Thyroid gland (tissue), 4 donors: ENCODE results near the gene IFNL4. TPM values are rescaled to one million over a fixed set of nuclear protein-coding genes. Genes with fewer than 3 reads are reported as not detected.

ENCODE experiments used
- DNase-seq, 2 donors: peaks; one replicate each; pipeline ENCODE4 v3.0.0-alpha.2; 2019
- H3K27ac ChIP-seq, 3 donors: fragments of 200-600 bp; sonication (generic); 1 replicate in 2 of 3; 2 replicates in 1 of 3; pipeline ENCODE4 v1.5.1; 2016 to 2019; ENCODE audit warnings: mild to moderate bottlenecking in 1 of 3, moderate library complexity in 1 of 3
- H3K27me3 ChIP-seq: fragments of 200-600 bp; sonication (generic); one replicate; pipeline ENCODE4 v1.5.1; 2019
- H3K36me3 ChIP-seq, 2 donors: fragments of 200-600 bp; sonication (generic); one replicate each; pipeline ENCODE4 v1.5.1; 2016 to 2019
- H3K4me1 ChIP-seq, 2 donors: fragments of 200-600 bp; sonication (generic); one replicate each; pipeline ENCODE4 v1.5.1; 2017 to 2019
- H3K4me3 ChIP-seq, 3 donors: fragments of 200-600 bp; sonication (generic); replicated peaks in 1 of 3; 1 replicate in 2 of 3; 2 replicates in 1 of 3; pipeline ENCODE4 v1.5.1; 2016; ENCODE audit warnings: mild to moderate bottlenecking in 1 of 3
- H3K9me3 ChIP-seq: fragments of 200-600 bp; sonication (generic); one replicate; pipeline ENCODE4 v1.5.1; 2017
- CTCF ChIP-seq, 6 experiments: fragments of 200-600 bp in 3 of 6; fragments of 450-650 bp in 3 of 6; sonication (generic) in 3 of 6; IDR thresholded peaks; one replicate each; pipeline ENCODE4 v1.5.1; 2016 to 2019; ENCODE audit warnings: antibody characterized with exemption in 6 of 6, mild to moderate bottlenecking in 2 of 6, inconsistent platforms in 1 of 6, moderate library complexity in 1 of 6
- POLR2A ChIP-seq, 2 donors: fragments of 450-650 bp; IDR thresholded peaks; one replicate each; pipeline ENCODE4 v1.6.1; 2017; ENCODE audit warnings: antibody characterized with exemption in 2 of 2, mild to moderate bottlenecking in 2 of 2, moderate library complexity in 1 of 2
- WGBS, 2 donors: methylation state at CpG; one replicate each; pipeline ENCODE4 v1.1.5; 2017; 5-methylcytosine and 5-hydroxymethylcytosine counted together
- intact Hi-C: fragments of 100-400 bp; cut with DNase I; formaldehyde crosslinking; loops from one replicate; pipeline ENCODE4 v1.15.1; 2023
- total RNA-seq, 4 donors: library from RNA; depleted of rRNA; stranded (reverse); fragments of >200 nt; gene quantifications; one replicate each; pipeline ENCODE4 v1.2.3, GENCODE V29; 2016

Gene IFNL4
- not detected for total RNA-seq

- intact Hi-C loops, result no loop called here
- 60 to 62% methylated on average over 10 to 12 of the region's 13 CpGs for WGBS, 2 donors
- no peak for TF ChIP-seq POLR2A (IDR thresholded peaks at IDR 0.05)
- TF ChIP-seq CTCF (IDR thresholded peaks at IDR 0.05), result no peak
- Histone ChIP-seq H3K4me3 (no peak within 1 kb of the TSS), H3K4me1 (peaks cover 9 to 10% of the 10 kb centered on the region in 2 donors), H3K36me3 (no peaks in the 10 kb centered on the region), H3K9me3 (no peaks in the 10 kb centered on the region), H3K27me3 (no peaks in the 10 kb centered on the region), H3K27ac (no peak within 1 kb of the TSS)
- DNase-seq, result no peak
These were observed at the start of gene IFNL4 for GRCh38 chr19:39248806-39249205. IFNL4 (minus strand) TSS chr19:39248856.

GRCh38 chr19:39297931-39298634 is 49.4 kb upstream of the IFNL4 start:
- Histone ChIP-seq H3K4me3 (no peak overlapping the region), H3K9me3 (no peaks in the 10 kb centered on the region), H3K36me3 (no peaks in the 10 kb centered on the region), H3K4me1 (no peaks in the 10 kb centered on the region), H3K27ac (no peak overlapping the region), H3K27me3 (no peaks in the 10 kb centered on the region)
- peak in 1 of 2 donors; percentile 8 for DNase-seq
- intact Hi-C loops, result no loop called here
- WGBS, 2 donors, result 68 to 76% methylated on average over 14 to 15 of the region's 17 CpGs
- TF ChIP-seq POLR2A (IDR thresholded peaks at IDR 0.05) (no peak), CTCF (IDR thresholded peaks at IDR 0.05) (no peak)

GRCh38 chr19:39296906-39297305 is 48.2 kb upstream of the IFNL4 start:
- WGBS, 2 donors, result 71 to 77% methylated on average over 4 of the region's 4 CpGs
- Histone ChIP-seq H3K27ac (no peak overlapping the region), H3K27me3 (no peaks in the 10 kb centered on the region), H3K9me3 (no peaks in the 10 kb centered on the region), H3K36me3 (no peaks in the 10 kb centered on the region), H3K4me3 (no peak overlapping the region), H3K4me1 (no peaks in the 10 kb centered on the region)
- intact Hi-C loops, result no loop called here
- no peak for DNase-seq
- TF ChIP-seq CTCF (IDR thresholded peaks at IDR 0.05) (no peak), POLR2A (IDR thresholded peaks at IDR 0.05) (no peak)

- Histone ChIP-seq H3K27ac (no peak within 1 kb of the TSS), H3K27me3 (no peaks in the 10 kb centered on the region), H3K9me3 (no peaks in the 10 kb centered on the region), H3K4me1 (no peaks in the 10 kb centered on the region), H3K36me3 (no peaks in the 10 kb centered on the region), H3K4me3 (no peak within 1 kb of the TSS)
- 71 to 82% methylated on average over 9 to 11 of the region's 11 CpGs for WGBS, 2 donors
- TF ChIP-seq CTCF (IDR thresholded peaks at IDR 0.05) (no peak), POLR2A (IDR thresholded peaks at IDR 0.05) (no peak)
- peak in 1 of 2 donors; percentile 14 for DNase-seq
- intact Hi-C loops, result no loop called here
These were observed 47.5 kb upstream of the IFNL4 start, which contains the start of gene IFNL1 for GRCh38 chr19:39296055-39296645. IFNL1 (plus strand) TSS chr19:39296407; CDS start chr19:39296422, 15 bp downstream.

GRCh38 chr19:39293394-39293793 is 44.7 kb upstream of the IFNL4 start:
- intact Hi-C loops, result no loop called here
- Histone ChIP-seq H3K4me1 (no peaks in the 10 kb centered on the region), H3K27me3 (no peaks in the 10 kb centered on the region), H3K27ac (no peak overlapping the region), H3K9me3 (no peaks in the 10 kb centered on the region), H3K36me3 (no peaks in the 10 kb centered on the region), H3K4me3 (no peak overlapping the region)
- WGBS, 2 donors, result 59 to 81% methylated on average over 4 of the region's 4 CpGs
- no peak for DNase-seq
- TF ChIP-seq POLR2A (IDR thresholded peaks at IDR 0.05) (no peak), CTCF (IDR thresholded peaks at IDR 0.05) (no peak)
